ENCODE measurements around the gene PAX2. TPM values are rescaled to one million over a fixed set of nuclear protein-coding genes. Genes with fewer than 3 reads are reported as not detected.

Gene PAX2
- total and polyA plus RNA-seq, 2 of the 8 experiments (the other 6 are each of a cell fraction or from before 2014, with no cell fraction given), result 0.02 TPM; not detected in 1

- TF ChIP-seq HDAC2 (IDR thresholded peaks at IDR 0.05; ENCODE audit: borderline replicate concordance in 1 of 2, low read depth in 2 of 2, low read length in 2 of 2) (no peak), KDM5A (IDR thresholded peaks at IDR 0.05; ENCODE audit: low read length) (no peak), CBX8 (IDR thresholded peaks at IDR 0.05; ENCODE audit: borderline replicate concordance, low read depth, low read length) (no peak), SRF (IDR thresholded peaks at IDR 0.05; ENCODE audit: low read depth, low read length) (no peak), FOSL1 (IDR thresholded peaks at IDR 0.05; ENCODE audit: insufficient read depth, low read depth, low read length) (no peak)
Measured at GRCh38 chr10:100814751-100815474, 69.5 kb downstream of the PAX2 start (continued).

Measured in H1 (cell line).